ENCODE results near the gene AHCYL2.

DNA sequence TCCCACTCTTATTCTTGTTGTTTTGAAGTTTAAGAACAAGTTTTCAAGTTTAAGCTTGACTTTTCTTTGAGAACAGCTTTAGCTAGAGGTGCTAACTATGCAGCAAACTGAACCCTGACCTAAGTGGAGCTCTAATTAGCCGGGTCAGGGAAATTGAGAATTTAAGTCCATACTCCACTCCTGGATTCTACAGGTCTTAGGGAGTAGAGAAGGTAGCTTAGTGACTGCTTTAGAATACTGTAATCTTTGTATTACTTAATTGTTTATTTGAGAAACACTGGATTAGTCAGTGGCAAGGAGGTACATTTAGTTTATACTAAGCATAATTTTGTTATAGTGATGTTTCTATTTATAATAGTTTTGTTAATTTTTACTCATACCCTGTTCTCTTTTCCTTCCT lies 134.8 kb downstream of the AHCYL2 start:
- no peak for TF ChIP-seq GATA2 (IDR thresholded peaks at IDR 0.05; ENCODE audit: low read depth, low read length)
- TF ChIP-seq GATA3 (IDR thresholded peaks at IDR 0.05; ENCODE audit: low read depth, low read length): no peak
